Dedifferentiated amniotic fluid mesenchymal stem cell (primary cell): ENCODE measurements around the gene MBP.

Experiments
- DNase-seq: peaks from one replicate; pipeline ENCODE4 v3.0.0-alpha.2; 2016; ENCODE audit errors: extremely low spot score

MBP gene

GRCh38 chr18:77065221-77065981 lies 67.2 kb downstream of the MBP start:
- peak; percentile 77 for DNase-seq

DNA sequence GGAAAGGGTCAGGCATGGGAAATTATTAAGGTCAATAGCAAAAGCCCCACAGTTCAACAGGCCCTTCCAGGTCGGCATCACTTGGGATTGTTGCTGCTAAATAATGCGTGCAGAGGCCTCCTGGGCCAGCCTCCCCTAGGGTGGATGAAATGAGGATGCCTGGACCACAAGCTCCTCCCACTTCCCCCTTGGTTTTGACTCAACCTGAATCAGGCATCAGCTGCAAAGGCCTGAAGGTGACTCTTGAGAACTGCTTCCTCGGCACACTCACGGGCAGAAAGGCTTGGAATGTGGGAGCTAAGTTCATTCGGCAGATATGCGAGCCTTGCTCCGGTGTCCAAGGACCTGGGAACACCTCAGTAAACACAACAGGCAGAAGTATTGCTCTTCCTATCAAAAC lies 69.3 kb downstream of the MBP start:
- DNase-seq: no peak

DNA sequence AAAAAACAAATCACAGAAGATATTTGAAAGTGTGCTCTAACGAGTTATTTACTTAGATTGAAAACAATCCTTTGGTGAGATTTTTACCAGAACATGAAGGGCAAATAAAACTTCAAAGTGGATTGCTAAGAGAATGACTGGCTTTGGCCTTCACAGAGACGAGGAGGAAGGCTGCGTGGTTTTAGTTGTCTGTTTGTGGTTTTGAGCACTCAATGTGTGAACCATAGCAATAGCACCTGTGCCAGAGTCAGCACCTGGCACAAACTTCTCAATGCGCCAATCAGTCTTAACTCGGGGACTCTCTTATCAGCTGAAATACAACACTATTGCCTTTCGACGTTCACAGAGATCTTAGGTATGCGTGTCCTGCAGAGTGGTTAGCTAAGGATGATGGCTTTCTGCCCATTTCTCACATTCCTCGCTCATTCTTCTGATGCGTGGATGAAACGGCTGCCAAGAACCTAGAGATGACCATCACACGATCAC lies 70.0 kb downstream of the MBP start:
- DNase-seq: no peak

DNA sequence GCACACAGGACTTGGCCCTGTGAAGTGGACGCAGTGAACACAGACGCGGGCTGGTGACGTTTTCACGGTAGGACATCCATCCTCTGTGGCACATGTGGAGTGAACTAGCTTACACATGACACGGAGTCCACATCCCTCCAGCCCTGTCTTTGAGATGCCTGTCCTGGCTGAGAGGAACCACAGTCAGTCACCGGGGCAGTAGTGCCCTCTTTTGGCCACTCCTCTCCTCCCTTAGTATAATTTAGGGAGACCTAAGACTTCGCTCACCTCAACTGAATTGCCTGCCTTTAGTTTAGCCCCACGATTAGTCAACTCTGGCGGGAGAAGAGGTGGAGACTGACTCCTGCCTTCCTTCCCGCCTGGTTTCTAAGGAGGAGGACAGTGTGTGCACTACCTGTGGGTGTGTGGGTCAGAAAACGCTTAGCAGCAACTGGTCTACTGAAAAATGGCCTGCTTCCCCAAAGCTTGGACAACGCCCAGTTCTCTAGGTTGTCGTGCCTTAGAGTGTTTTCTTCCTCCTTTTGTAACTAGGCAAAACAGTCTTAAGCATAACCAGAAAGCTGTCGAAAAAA lies 70.6 kb downstream of the MBP start:
- no peak for DNase-seq

DNA sequence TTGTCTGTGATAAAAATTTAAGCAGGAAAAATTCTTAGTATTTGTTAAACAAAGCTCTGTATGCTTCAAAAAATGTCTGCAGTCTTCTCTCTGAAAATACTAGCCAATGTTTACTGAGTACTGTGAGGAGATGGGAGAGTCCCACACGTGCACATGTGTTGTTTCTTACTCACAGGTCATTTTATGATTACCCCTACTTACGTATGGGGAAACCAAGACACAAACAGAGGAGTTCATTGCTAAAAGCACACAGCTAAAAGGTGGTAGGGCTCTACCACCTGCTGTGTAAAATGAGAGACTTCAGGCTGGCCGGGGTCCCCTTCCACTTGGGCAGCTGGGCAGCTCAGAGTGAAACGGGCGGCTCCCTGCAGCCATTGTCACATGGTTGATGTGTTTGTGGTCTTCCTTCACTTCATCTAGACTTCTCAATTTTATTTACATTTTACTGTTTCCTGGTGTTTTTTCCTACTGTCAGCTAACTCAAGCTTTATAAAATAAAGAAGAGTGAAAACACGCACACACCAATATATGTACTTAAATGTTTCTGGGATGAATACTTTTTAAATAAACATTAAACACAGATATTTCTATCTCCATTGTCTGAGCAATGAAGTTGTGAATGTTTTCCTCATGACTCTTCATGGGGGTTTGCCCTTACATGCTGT lies 71.2 kb downstream of the MBP start:
- DNase-seq: no peak

GRCh38 chr18:77060151-77060550 lies 72.4 kb downstream of the MBP start:
- DNase-seq: no peak

- peak; percentile 40 for DNase-seq
These were observed 73.2 kb downstream of the MBP start for GRCh38 chr18:77059294-77059916.

DNA sequence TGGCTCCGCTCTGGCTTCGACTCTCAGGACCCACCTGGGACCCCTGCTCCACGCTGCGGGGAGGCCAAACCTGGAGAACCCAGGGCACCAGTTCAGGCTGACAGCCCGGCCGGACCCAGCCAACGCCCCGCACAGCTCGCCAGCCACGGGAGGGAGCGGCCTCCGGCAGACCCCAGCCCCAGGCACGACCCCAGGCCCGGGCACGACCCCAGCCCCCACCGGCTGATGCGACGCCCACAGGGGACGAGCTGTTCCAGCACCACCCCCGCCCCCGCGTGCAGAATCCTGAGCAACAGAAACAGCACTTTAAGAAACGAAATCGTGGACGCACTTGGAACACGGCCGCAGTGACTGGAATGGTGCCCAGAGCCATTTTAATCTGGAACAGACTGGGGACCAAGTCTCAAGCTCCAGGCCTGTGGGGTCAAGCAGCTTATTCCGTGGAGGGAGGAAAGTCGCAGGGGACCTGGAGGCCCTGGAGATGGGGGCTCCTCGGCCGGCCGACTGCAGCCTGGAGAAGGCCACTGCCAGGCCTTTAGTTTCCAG lies 74.2 kb downstream of the MBP start:
- DNase-seq: no peak

GRCh38 chr18:77057006-77057395 lies 75.6 kb downstream of the MBP start:
- DNase-seq: no peak

GRCh38 chr18:77056344-77057005 lies 76.1 kb downstream of the MBP start:
- DNase-seq: no peak

DNA sequence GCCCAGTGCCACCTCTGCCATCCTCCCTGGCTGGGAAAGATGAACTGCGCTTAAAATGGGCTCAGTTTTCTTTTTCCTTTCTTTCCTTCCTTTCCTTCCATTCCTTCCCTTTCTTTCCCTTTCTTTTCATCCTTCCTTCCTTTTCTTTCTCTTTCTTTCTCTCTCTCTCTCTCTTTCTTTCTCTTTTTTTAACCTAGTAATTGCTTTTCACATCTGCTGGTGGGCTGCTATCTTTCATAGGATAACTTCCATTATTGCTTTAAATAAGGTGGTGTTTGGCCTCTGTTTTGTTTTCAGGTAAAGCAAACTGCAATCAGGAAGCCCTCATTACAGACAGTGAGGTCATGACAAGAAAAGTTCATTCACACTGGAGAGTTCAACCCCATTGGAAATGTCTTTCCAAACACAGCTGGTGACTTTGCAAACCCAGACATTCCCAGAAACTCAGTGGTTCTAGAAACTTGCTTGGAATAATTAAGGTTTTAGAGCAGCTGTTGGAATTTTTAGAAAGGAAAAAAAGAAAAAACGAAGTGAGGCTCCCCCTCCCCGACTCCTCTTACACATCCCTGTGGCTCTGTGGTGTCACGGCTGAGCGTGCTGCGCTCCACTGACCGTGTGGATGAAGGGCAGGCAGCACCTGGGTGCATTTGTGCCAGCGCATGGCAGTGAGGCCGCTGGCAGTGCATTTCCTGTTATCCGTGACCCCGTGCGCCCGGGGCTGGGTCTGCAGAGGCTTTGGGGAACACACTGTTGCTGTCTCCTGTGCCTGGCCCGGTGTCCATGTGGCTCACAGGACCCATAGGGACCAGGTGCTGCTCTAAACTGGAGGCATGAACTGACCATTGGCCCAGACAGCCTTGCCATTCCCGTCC lies 76.9 kb downstream of the MBP start:
- no peak for DNase-seq

GRCh38 chr18:77054606-77055428 lies 77.8 kb downstream of the MBP start:
- peak; percentile 68 for DNase-seq

DNA sequence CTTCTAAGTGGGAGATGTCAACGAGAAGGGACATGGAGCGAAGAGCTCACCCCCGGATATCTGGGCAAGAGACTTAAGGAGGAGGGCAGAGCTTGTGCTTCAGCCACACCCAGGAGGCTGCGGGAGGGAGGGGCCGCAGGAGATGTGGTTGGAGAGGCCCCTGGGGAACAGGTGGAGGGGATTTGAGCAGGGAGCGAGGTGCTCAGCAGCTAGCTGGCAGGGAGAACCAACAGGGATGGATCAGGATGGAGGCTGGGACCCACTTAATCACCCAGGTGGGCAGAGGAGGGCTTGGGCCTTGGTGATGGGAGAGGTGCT lies 78.3 kb downstream of the MBP start:
- DNase-seq: no peak

- no peak for DNase-seq
These were observed 78.8 kb downstream of the MBP start for GRCh38 chr18:77053616-77054287.

- no peak for DNase-seq
These were observed 79.6 kb downstream of the MBP start for GRCh38 chr18:77052983-77053309.

GRCh38 chr18:77052297-77052982 lies 80.1 kb downstream of the MBP start:
- no peak for DNase-seq

GRCh38 chr18:77051581-77052296 lies 80.8 kb downstream of the MBP start:
- DNase-seq: no peak

- no peak for DNase-seq
These were observed 82.6 kb downstream of the MBP start for GRCh38 chr18:77049938-77050337.
